IPS-NIHi7 (cell line): ENCODE results near the gene BCL2L12.
A peak's percentile ranks its signal among the peaks of the same experiment; 100 is the strongest.

Experiments used
- DNase-seq: peaks from one replicate; pipeline ENCODE4 v3.0.0; 2012; ENCODE audit warnings: mixed read lengths; ENCODE audit errors: extremely low spot score

BCL2L12 gene

DNA sequence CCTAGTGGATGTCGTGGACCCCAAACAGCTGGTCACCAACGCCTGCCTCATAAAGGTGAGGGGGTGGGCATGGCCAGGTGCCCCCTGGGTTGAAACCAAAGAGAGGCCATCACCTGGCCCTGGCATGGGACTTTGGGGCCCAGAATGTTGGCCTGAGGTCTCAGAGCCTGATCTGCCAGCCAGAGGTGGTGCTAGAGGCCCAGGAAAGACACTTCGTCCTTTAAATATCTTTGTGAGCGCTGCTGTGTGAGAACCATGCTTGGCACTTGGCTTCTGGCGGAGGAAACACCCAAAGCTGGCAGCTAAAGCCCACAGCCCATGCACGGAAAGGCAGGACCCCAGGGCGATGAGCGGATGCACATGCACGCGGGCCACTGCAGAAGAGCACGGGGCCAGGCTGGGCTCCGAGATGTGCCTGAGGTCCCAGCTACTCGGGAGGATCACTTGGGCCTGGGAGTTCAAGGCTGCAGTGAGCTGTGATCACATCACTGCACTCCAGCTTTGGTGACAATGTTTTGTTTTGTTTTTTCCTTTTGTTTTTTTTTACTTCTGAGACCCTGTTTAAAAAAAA lies 19.3 kb downstream of the BCL2L12 start:
- DNase-seq: no peak

- DNase-seq: no peak
Measured at GRCh38 chr19:49685845-49686332, 20.2 kb downstream of the BCL2L12 start.

DNA sequence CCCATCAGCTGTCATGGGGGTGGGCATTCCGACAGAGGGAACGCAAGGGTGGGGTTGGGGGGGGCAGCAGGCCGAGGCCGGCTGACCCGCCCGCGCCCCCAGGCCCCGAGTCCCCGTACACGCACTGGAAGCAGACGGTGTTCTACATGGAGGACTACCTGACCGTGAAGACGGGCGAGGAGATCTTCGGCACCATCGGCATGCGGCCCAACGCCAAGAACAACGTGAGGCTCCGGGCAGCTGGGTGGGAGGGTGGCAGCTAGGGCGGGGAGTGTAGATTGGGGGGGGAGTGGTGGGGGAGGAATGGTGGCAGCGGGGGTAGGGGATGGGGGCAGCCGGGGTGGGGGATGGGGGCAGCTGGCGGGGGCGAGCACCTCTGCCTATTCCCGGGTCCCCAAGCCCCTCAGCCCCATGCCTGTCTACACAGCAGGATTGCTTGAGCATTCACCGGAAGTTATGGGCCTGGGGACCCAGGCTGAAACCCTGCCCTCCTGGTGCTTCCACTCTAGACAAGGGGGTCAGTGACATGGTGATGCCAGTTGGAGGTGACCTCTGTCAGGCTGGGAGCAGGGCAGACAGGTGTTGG lies 20.9 kb downstream of the BCL2L12 start:
- no peak for DNase-seq

- no peak for DNase-seq
Measured at GRCh38 chr19:49687150-49687549, 21.4 kb downstream of the BCL2L12 start.

GRCh38 chr19:49687566-49688316 lies 22.0 kb downstream of the BCL2L12 start:
- DNase-seq: no peak

GRCh38 chr19:49688531-49689132 lies 22.9 kb downstream of the BCL2L12 start:
- DNase-seq: no peak

DNA sequence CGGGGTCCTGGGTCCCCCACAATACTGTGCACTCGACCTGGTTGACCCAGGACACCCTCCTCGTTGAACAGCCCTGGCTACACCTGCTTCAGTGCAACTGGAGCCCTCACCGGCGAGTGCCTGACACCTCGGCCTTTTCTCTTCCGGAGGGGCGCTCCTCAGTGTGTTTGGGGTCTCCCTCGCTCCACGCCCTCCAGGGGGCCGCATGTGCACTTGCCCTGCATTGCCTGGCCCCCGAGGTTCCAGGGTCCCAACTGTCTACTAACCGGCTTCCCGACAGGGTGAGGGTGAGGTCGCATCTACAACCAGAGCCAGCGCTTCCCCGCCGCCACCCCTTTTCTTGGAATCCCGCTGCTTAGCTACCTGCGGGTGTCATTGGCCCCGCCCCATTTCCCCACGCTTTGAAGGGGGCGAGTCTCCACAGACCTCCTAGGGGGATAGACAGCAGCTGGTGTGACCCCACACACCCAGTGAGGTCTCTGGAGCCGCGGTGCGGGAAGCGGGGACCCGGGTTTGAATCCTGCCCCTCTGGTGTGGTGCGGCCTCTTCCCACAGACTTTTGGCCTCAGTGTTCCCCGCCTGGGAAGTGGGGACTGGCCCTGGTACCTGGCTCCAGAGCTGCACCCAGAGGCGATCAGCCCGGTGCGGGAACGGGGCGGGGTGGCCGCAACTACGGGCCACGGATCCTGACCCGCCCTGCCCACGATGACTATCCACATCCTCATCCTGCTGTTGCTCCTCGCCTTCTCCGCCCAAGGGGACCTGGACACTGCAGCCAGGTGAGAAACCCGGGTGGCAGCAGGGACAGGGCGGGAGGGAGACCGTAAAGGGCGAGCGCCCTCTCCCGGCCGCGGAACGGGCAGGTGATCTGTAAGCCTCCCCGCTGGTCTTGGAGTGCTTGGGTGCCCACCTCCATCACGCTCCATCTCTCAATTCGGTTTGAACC lies 23.7 kb downstream of the BCL2L12 start, which contains the start of gene ADM5:
Gene ADM5, plus strand, starts transcription at position 462 of the 946 bp plus-strand sequence. Its CDS starts 244 bp downstream, at position 706.
- DNase-seq: peak; percentile 64

GRCh38 chr19:49690079-49690655 lies 24.4 kb downstream of the BCL2L12 start:
- DNase-seq: no peak

GRCh38 chr19:49690656-49691242 lies 25.0 kb downstream of the BCL2L12 start, which contains the start of gene CPT1C:
CPT1C (plus strand) TSS chr19:49691116; CDS start chr19:49692253, 1,137 bp downstream.
- peak; percentile 92 for DNase-seq

DNA sequence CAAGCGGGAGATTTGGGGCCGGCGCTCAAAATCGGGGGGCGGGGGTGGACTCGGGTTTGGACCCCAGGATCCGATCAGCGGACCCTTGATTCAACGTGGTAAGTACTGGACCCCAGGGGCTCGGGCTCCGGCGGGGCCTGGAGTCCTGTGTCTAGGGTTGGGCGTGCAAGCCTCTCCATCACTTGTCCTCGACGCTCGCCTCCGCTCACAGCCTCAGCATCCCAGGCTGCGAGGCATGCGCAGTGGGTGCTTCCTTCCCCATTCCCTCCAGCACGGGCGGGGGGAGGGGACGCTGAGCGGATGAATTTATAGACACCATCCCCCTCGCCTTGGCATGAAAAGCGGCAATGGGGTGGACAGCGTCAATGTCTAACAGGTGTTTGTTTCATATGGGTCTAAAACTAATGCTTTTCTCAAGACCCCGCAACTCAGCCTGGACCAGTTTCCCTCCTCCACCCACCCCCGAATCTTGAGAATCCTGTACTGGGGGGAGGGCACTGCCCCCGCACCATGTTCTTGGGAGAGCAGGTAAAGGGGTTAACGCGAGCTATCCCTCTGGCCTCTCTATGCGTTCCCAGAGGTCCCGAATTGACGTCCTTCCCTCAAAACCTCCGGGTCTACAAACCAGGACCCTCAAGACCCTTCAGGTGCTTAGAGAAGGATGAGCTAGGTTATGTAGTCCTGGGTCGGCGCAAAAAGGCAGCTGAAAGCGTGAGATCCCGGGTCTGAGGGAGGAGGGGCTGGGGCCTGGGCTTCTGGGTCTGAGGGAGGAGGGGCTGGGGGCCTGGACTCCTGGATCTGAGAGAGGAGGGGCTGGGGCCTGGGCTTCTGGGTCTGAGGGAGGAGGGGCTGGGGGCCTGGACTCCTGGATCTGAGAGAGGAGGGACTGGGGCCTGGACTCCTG lies 25.8 kb downstream of the BCL2L12 start:
- DNase-seq: peak; percentile 83

DNA sequence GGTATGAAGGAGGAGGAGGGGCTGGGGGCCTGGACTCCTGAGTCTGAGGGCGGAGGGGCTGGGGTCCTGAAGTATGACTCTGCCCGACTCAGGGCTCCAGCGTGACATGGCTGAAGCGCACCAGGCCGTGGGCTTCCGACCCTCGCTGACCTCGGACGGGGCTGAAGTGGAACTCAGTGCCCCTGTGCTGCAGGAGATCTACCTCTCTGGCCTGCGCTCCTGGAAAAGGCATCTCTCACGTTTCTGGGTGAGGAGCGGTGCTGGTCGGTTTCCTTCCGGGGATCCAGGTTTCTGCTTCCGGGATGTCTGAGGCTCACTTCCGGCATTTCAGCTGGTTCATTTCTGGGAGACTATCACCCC lies 26.4 kb downstream of the BCL2L12 start:
- DNase-seq: no peak

- no peak for DNase-seq
Measured at GRCh38 chr19:49696115-49696514, 30.4 kb downstream of the BCL2L12 start.

DNA sequence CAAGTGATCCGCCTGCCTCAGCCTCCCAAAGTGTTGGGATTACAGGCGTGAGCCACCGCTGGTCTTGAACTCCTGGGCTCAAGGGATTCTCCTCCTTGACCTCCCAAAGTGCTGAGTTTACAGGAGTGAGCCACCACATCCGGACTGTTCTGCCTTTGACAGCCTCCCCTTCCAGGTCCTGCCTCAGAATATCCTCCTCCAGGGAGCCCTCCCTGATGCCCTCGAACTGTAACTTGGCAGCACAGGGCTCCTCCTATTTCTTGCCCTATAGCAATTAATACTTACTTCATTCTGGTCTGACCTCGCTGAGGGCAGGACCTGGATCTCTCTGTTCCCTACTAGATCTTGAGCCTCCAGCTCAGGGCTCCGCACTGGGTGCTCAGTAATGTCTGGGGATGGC lies 31.1 kb downstream of the BCL2L12 start:
- no peak for DNase-seq

DNA sequence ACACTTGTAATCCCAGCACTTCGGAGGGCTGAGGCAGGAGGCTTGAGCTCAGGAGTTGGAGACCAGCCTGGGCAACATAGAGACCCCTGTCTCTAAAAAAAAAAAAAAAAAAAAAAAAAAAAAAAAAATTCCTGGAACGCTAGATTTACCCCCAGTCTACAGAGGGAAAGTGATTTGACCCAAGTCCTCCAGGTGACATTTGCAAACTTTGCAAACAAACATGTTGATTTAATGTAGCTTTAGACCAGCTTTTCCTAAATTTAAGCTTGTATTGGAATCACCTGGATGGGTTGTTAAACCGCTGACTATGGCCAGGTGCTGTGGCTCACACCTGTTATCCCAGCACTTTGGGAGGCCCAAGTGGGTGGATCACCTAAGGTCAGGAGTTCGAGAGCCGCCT lies 33.6 kb downstream of the BCL2L12 start:
- DNase-seq: no peak

- DNase-seq: no peak
Measured at GRCh38 chr19:49700563-49700962, 34.8 kb downstream of the BCL2L12 start.

DNA sequence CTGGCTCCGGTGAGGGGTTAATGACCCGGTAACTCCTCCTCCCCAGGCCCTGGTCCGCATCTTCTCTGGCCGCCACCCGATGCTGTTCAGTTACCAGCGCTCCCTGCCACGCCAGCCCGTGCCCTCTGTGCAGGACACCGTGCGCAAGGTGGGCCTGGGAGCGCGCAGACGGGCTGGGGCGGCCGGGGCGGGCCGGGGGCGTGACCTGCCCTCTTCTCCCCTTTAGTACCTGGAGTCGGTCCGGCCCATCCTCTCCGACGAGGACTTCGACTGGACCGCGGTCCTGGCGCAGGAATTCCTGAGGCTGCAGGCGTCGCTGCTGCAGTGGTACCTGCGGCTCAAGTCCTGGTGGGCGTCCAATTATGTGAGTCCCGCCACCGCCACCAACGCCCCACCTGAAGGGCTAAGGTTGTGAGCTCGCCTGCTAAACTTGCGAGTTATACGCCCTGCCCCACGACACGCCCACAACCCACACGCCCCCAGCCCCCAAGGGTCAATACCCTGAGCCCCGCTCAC lies 35.6 kb downstream of the BCL2L12 start:
- no peak for DNase-seq

DNA sequence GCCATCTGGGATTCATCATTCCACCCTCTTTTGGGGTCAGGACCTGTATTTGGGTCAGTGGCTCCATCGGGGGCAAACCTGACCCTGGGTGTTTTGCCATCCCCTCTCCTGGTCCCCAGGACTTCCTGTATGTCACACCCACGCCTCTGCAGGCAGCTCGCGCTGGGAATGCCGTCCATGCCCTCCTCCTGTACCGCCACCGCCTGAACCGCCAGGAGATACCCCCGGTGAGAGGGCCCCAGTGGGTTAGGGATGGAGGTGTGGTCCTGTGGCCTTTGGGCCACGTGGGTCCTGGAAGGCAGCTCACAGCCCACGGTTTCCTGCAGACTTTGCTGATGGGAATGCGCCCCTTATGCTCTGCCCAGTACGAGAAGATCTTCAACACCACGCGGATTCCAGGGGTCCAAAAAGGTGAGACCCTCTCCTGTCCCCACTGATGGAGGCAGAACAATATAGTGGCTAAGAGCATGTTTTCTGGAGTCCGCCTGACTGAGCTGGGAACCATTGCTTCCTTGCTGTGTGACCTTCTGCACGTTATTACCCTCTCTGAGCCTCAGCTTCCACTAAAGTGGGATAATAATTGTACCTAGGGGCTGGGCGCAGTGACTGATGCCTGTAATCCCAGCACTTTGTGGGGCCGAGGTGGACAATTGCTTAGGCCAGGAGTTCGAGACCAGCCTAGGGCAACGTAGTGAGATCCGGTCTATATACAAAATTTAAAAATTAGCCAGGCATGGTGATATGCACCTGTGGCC lies 39.3 kb downstream of the BCL2L12 start:
- DNase-seq: no peak

- DNase-seq: no peak
Measured at GRCh38 chr19:49705919-49706318, 40.2 kb downstream of the BCL2L12 start.
